DOHH2 (cell line): ENCODE data around the gene FBXL17.

Experiments
- H3F3A ChIP-seq: fragments of 200-600 bp; sonication (generic), shearing (Covaris generic); 2 replicates; pipeline ENCODE4 v1.6.0; 2016; ENCODE audit warnings: antibody characterized with exemption, mild to moderate bottlenecking; ENCODE audit not compliant: control insufficient read depth, insufficient read depth
- H3K27ac ChIP-seq: fragments of 200-600 bp; sonication (generic); 2 replicates; pipeline ENCODE4 v1.5.1; 2014; ENCODE audit warnings: low read depth, mild to moderate bottlenecking, low read length, moderate library complexity
- H3K27me3 ChIP-seq: fragments of 200-600 bp; sonication (generic); 2 replicates; pipeline ENCODE4 v1.6.1; 2014; ENCODE audit warnings: mild to moderate bottlenecking, low read length, mixed read lengths; ENCODE audit not compliant: control insufficient read depth
- H3K36me3 ChIP-seq: fragments of 200-600 bp; sonication (generic); 2 replicates; pipeline ENCODE4 v1.6.1; 2014; ENCODE audit warnings: mild to moderate bottlenecking, low read length, moderate library complexity, mixed read lengths; ENCODE audit not compliant: control insufficient read depth
- H3K4me1 ChIP-seq: fragments of 200-600 bp; sonication (generic); 2 replicates; pipeline ENCODE4 v1.6.1; 2014; ENCODE audit warnings: mild to moderate bottlenecking, low read length, mixed read lengths; ENCODE audit not compliant: control insufficient read depth
- H3K4me2 ChIP-seq: fragments of 200-600 bp; sonication (generic); 2 replicates; pipeline ENCODE4 v1.6.0; 2014; ENCODE audit warnings: mild to moderate bottlenecking, low read length, moderate library complexity
- H3K4me3 ChIP-seq: fragments of 200-600 bp; sonication (generic); 2 replicates; pipeline ENCODE4 v1.5.1; 2014; ENCODE audit warnings: mild to moderate bottlenecking, low read length, mixed read lengths
- H3K79me2 ChIP-seq: fragments of 200-600 bp; sonication (generic); 2 replicates; pipeline ENCODE4 v1.6.1; 2014; ENCODE audit warnings: mild to moderate bottlenecking, low read length, mixed read lengths; ENCODE audit not compliant: control insufficient read depth
- H3K9me2 ChIP-seq: fragments of 200-600 bp; sonication (generic); replicated peaks from 2 replicates; pipeline ENCODE4 v1.6.1; 2014; ENCODE audit warnings: mild to moderate bottlenecking, low read length, mixed read lengths; ENCODE audit not compliant: control insufficient read depth
- H3K9me3 ChIP-seq: fragments of 200-600 bp; sonication (generic); 2 replicates; pipeline ENCODE4 v1.6.1; 2014; ENCODE audit warnings: antibody characterized with exemption, low read length, mixed read lengths; ENCODE audit not compliant: control insufficient read depth, insufficient read depth
- H4K20me1 ChIP-seq: fragments of 200-600 bp; sonication (generic); 2 replicates; pipeline ENCODE4 v1.6.0; 2014; ENCODE audit warnings: low read depth, mild to moderate bottlenecking, antibody characterized with exemption, low read length, moderate library complexity; ENCODE audit not compliant: control insufficient read depth, insufficient read depth
- EZH2phosphoT487 ChIP-seq: fragments of 200-600 bp; sonication (generic); IDR thresholded peaks from 2 replicates; pipeline ENCODE4 v1.6.1; 2017; ENCODE audit warnings: borderline replicate concordance, mild to moderate bottlenecking, antibody characterized with exemption, low read length, moderate library complexity, mixed read lengths
- TF ChIP-seq, protein P1 (sequence below): fragments of 200-600 bp; sonication (generic); IDR thresholded peaks from one replicate; pipeline ENCODE4 v1.5.1; 2014; ENCODE audit warnings: antibody characterized with exemption, mild to moderate bottlenecking, low read depth, low read length; ENCODE audit not compliant: poor library complexity, severe bottlenecking

The FBXL17 gene

DNA sequence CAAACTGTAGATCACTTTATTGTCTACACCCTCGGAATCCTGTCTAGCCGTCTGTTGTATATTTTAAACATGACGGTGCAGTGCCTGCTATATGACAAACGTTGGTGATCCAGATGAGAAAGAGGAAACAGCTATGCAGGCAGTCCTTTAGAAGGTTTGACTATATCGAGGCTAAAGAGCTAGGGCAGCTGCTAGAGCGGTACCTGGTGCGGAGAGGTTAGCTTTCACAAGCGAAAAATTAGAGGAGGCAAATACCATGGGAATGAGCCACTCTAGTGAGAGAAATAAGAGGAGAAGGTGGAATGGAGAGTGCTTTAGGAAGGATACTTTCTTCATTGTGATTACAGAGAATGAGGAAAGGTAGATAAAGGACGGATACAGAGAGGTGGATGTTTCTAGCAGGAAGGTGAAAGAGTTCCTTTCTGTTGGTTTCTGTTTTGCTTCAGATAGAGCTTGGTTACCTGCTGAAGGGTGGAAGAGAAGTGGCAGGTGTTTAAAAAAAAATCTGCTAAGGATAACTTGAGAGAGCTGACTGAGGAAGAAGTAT is 959 bp upstream of the FBXL17 start:
- Histone ChIP-seq H3K27me3 (no peaks in the 10 kb centered on the region), H3K36me3 (0 out of 2 replicates have a peak, but pooled peaks cover 2% of the 10 kb centered on the region), H3K4me1 (peaks cover 23% of the 10 kb centered on the region), H3K79me2 (peaks cover 28% of the 10 kb centered on the region), H3K4me3 (peak overlapping the region; percentile 84), H3F3A (peaks cover 10% of the 10 kb centered on the region; the same call in 1 of the 2 replicates), H4K20me1 (no peaks in the 10 kb centered on the region), H3K4me2 (peak overlapping the region; percentile 74), H3K9me2 (no peaks in the 10 kb centered on the region), H3K27ac (peak overlapping the region; percentile 84), H3K9me3 (no peaks in the 10 kb centered on the region)
- no peak for TF ChIP-seq EZH2phosphoT487
- TF ChIP-seq, protein P1, sequence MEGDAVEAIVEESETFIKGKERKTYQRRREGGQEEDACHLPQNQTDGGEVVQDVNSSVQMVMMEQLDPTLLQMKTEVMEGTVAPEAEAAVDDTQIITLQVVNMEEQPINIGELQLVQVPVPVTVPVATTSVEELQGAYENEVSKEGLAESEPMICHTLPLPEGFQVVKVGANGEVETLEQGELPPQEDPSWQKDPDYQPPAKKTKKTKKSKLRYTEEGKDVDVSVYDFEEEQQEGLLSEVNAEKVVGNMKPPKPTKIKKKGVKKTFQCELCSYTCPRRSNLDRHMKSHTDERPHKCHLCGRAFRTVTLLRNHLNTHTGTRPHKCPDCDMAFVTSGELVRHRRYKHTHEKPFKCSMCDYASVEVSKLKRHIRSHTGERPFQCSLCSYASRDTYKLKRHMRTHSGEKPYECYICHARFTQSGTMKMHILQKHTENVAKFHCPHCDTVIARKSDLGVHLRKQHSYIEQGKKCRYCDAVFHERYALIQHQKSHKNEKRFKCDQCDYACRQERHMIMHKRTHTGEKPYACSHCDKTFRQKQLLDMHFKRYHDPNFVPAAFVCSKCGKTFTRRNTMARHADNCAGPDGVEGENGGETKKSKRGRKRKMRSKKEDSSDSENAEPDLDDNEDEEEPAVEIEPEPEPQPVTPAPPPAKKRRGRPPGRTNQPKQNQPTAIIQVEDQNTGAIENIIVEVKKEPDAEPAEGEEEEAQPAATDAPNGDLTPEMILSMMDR: no peak

DNA sequence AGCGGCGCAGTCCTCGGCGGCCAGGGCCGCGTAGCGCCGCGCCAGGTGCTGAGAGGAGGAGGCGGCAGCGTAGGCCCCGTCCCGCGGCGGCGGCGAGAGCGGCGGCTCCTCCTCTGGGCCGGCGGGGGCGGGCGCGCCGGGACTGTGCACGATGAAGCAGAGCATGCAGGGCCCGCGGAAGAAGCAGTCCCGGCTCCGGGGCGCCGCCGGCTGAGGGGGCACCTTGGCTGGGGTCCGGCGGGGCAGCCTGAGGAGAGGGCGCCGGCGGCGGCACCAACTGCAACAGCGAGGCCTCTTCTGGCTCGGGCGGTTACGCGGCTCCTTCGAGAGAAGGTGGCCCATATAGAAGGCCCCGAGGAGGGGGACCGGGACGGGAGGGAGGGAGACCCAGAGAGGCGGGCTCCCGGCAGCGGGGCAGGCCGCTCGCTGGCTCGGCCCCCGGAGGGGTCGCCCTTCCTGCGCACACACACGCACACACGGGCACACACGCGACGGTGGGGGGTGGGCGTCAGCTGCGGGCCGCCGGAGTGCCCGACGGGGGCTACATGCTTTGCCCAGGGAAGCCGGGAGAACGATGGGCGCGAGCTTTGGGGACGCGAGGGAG is 446 bp downstream of the FBXL17 start:
- TF ChIP-seq, protein P1: no peak
- TF ChIP-seq EZH2phosphoT487: no peak

DNA sequence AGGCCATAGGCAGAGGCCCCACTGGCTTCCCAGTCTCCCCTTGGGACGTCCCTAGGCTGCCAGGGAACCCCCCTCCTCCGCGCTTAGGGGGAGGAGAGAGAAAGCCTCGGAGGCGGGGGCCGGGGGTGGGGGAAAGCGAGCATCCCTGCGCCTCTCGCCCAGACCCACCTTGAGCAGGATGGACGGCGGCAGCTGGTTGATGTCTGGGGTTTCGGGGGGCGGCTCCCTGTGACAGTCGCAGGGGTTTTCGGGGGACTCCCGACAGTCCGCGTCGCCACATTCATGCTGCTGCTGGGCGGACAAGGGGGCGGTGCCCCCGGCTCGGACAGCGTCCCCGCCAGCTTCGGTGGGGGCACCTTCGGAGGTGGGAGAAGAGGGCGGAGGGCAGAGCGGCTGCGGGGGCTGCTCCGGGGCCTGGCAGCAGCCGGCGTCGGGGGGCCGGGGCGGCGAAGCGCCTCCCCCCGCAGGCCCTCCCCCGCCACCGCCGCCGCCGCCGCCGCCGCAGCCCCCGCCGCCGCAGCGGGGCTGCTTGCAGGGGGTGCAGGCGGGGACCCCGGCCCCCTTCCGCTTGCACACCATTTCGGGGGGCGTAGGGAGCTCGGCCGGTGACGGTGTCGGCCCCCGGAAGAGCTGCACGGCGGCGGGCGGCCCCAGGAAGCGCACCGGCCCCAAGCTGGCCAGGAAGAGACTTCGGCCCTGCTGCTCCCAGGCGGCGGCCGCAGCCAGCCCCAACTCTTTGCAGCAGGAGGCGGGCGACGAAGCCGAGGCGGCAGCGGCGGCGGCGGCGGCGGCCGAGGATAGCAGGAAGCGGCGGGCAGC is 1.2 kb downstream of the FBXL17 start:
- Histone ChIP-seq H3K27ac (peak overlapping the region; percentile 84), H3F3A (peaks cover 10% of the 10 kb centered on the region; the same call in 1 of the 2 replicates), H3K36me3 (0 out of 2 replicates have a peak, but pooled peaks cover 2% of the 10 kb centered on the region), H3K27me3 (no peaks in the 10 kb centered on the region), H3K9me3 (peaks cover 11% of the 10 kb centered on the region), H3K4me2 (peak overlapping the region; percentile 75), H3K4me3 (peak overlapping the region; percentile 84), H4K20me1 (no peaks in the 10 kb centered on the region), H3K79me2 (peaks cover 46% of the 10 kb centered on the region), H3K4me1 (peaks cover 23% of the 10 kb centered on the region), H3K9me2 (no peaks in the 10 kb centered on the region)
- TF ChIP-seq, protein P1: no peak
- no peak for TF ChIP-seq EZH2phosphoT487

More for the DNA sequence above, 446 bp downstream of the FBXL17 start:
- Histone ChIP-seq H3K9me2 (no peaks in the 10 kb centered on the region), H3K36me3 (0 out of 2 replicates have a peak, but pooled peaks cover 2% of the 10 kb centered on the region), H4K20me1 (no peaks in the 10 kb centered on the region), H3K27me3 (no peaks in the 10 kb centered on the region), H3F3A (peaks cover 10% of the 10 kb centered on the region; the same call in 1 of the 2 replicates), H3K27ac (peak overlapping the region; percentile 84), H3K9me3 (peaks cover 6% of the 10 kb centered on the region; the same call in 1 of the 2 replicates), H3K4me3 (peak overlapping the region; percentile 84), H3K4me2 (peak overlapping the region; percentile 74), H3K79me2 (peaks cover 42% of the 10 kb centered on the region), H3K4me1 (peaks cover 23% of the 10 kb centered on the region)
